ENCODE measurements around the gene CHMP2A.

Gene CHMP2A

DNA sequence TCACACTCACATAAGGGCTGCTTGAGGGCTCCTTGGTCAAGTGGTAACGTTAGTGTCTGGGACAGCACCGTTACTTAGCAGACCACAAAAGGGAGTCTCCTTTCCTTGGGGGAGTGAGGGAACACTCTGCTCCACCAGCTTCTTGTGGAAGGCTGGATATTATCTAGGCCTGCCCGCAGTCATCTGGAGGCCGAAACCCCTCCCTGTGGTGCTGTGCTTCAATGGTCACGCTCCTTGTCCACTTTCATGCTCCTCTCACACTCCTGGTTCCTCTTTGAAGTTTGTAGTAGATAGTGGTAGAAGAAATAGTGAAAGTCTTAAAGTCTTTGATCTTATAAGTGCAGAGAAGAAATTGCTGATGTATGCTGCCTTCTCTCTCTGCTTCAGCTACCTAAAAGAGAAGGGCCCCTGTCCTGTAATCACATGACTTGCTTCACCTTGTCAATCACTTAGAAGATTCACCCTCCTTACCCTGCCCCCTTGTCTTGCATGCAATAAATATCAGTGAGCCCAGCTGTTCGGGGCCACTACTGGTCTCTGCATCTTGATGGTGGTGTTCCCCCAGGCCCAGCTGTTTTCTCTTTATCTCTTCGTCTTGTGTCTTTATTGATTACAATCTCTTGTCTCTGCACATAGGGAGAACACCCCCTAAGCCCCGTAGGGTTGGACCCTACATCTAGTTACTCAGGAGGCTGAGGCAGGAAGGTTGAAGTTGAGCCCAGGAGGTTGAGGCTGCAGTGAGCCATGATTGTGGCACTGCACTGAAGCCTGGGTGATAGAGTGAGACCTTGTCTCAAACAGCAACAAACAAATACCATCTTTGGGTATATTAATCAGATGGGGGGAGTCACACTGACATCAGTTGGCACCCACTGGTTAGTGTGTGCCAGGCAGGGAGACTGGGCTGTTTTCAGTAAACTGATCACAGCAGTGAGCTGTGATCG, 29.9 kb upstream of the CHMP2A start:
- Histone ChIP-seq H3K4ac (ENCODE audit: low read depth in 1 of 2, low read length in 2 of 2) (no peak overlapping the region), H2BK15ac (ENCODE audit: low read depth, poor library complexity, severe bottlenecking) (no peak overlapping the region), H3K4me3 (ENCODE audit: insufficient read depth in 1 of 2, low read depth in 1 of 2, low read length in 2 of 2) (no peak overlapping the region), H3K18ac (ENCODE audit: low read depth in 1 of 2, low read length in 2 of 2) (no peak overlapping the region), H3K27me3 (ENCODE audit: control insufficient read depth in 1 of 2, insufficient read depth in 1 of 2, low read length in 2 of 2) (no peaks in the 10 kb centered on the region), H3K36me3 (ENCODE audit: control insufficient read depth in 1 of 2, insufficient read depth in 2 of 2, low read depth in 1 of 2, low read length in 2 of 2) (peaks cover 25 to 37% of the 10 kb centered on the region in 2 experiments), H2BK120ac (ENCODE audit: low read depth, low read length) (no peak overlapping the region), H2AK5ac (ENCODE audit: low read length, severe bottlenecking) (no peak overlapping the region), H3K79me1 (replicated peaks; ENCODE audit: low read length, poor library complexity, severe bottlenecking) (peaks cover 21% of the 10 kb centered on the region), H3K27ac (ENCODE audit: low read length, poor library complexity, severe bottlenecking) (no peak overlapping the region), H3K4me1 (ENCODE audit: control insufficient read depth, insufficient read depth, low read depth, low read length) (peaks cover 7% of the 10 kb centered on the region), H3K9ac (ENCODE audit: low read length) (peak overlapping the region; percentile 22), H2AFZ (ENCODE audit: low read depth, low read length) (no peak overlapping the region), H3K23ac (ENCODE audit: low read length in 2 of 2) (peak overlapping the region in 1 of 2 experiments; percentile 24), H2BK5ac (ENCODE audit: low read depth, low read length, poor library complexity, severe bottlenecking) (no peak overlapping the region), H3K9me3 (ENCODE audit: control insufficient read depth, low read length) (no peaks in the 10 kb centered on the region), H2BK12ac (ENCODE audit: low read length in 2 of 2) (no peak overlapping the region), H3K14ac (ENCODE audit: low read length in 2 of 2) (no peak overlapping the region), H3K4me2 (ENCODE audit: low read length, poor library complexity, severe bottlenecking) (no peak overlapping the region), H4K91ac (ENCODE audit: low read length) (no peak overlapping the region), H4K8ac (ENCODE audit: low read length) (peak overlapping the region; percentile 12)
- WGBS = 81% methylated on average over 5 of the region's 9 CpGs
- no peak for DNase-seq

DNA sequence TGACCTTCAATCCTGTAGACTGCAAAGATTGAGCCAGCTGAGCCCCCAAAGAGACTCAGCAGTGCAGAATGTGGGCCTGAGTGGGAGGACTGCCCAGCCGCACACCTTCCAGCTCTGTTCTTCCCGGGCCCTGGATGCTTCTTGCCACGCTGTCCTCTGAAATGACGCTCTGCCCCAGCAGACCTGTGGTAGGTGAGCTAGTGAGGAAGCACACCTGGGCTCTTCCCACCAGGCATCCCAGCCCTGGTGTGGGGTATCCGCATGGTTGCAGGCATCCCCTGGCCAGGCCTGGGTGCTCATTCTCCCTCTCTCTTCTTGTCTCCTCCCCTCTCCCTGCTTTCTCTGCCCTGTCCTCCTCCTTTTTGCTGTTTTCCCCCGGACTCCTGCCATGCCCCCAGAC, 28.1 kb upstream of the CHMP2A start:
- Histone ChIP-seq H3K23ac (ENCODE audit: low read length in 2 of 2) (no peak overlapping the region), H2BK120ac (ENCODE audit: low read depth, low read length) (no peak overlapping the region), H2AFZ (ENCODE audit: low read depth, low read length) (no peak overlapping the region), H3K4me1 (ENCODE audit: control insufficient read depth, insufficient read depth, low read depth, low read length) (peaks cover 13% of the 10 kb centered on the region), H2BK12ac (ENCODE audit: low read length in 2 of 2) (no peak overlapping the region), H3K4me2 (ENCODE audit: low read length, poor library complexity, severe bottlenecking) (no peak overlapping the region), H3K79me1 (replicated peaks; ENCODE audit: low read length, poor library complexity, severe bottlenecking) (peaks cover 28% of the 10 kb centered on the region), H3K4me3 (ENCODE audit: insufficient read depth in 1 of 2, low read depth in 1 of 2, low read length in 2 of 2) (no peak overlapping the region), H3K27me3 (ENCODE audit: control insufficient read depth in 1 of 2, insufficient read depth in 1 of 2, low read length in 2 of 2) (no peaks in the 10 kb centered on the region), H4K8ac (ENCODE audit: low read length) (no peak overlapping the region), H3K27ac (ENCODE audit: low read length, poor library complexity, severe bottlenecking) (no peak overlapping the region), H2AK5ac (ENCODE audit: low read length, severe bottlenecking) (no peak overlapping the region), H2BK15ac (ENCODE audit: low read depth, poor library complexity, severe bottlenecking) (no peak overlapping the region), H3K9me3 (ENCODE audit: control insufficient read depth, low read length) (no peaks in the 10 kb centered on the region), H3K4ac (ENCODE audit: low read depth in 1 of 2, low read length in 2 of 2) (no peak overlapping the region), H2BK5ac (ENCODE audit: low read depth, low read length, poor library complexity, severe bottlenecking) (no peak overlapping the region), H3K9ac (ENCODE audit: low read length) (no peak overlapping the region), H3K18ac (ENCODE audit: low read depth in 1 of 2, low read length in 2 of 2) (no peak overlapping the region), H4K91ac (ENCODE audit: low read length) (no peak overlapping the region), H3K14ac (ENCODE audit: low read length in 2 of 2) (no peak overlapping the region), H3K36me3 (ENCODE audit: control insufficient read depth in 1 of 2, insufficient read depth in 2 of 2, low read depth in 1 of 2, low read length in 2 of 2) (peaks cover 33 to 41% of the 10 kb centered on the region in 2 experiments)
- 99% methylated on average over 6 of the region's 6 CpGs for WGBS
- DNase-seq = no peak

DNA sequence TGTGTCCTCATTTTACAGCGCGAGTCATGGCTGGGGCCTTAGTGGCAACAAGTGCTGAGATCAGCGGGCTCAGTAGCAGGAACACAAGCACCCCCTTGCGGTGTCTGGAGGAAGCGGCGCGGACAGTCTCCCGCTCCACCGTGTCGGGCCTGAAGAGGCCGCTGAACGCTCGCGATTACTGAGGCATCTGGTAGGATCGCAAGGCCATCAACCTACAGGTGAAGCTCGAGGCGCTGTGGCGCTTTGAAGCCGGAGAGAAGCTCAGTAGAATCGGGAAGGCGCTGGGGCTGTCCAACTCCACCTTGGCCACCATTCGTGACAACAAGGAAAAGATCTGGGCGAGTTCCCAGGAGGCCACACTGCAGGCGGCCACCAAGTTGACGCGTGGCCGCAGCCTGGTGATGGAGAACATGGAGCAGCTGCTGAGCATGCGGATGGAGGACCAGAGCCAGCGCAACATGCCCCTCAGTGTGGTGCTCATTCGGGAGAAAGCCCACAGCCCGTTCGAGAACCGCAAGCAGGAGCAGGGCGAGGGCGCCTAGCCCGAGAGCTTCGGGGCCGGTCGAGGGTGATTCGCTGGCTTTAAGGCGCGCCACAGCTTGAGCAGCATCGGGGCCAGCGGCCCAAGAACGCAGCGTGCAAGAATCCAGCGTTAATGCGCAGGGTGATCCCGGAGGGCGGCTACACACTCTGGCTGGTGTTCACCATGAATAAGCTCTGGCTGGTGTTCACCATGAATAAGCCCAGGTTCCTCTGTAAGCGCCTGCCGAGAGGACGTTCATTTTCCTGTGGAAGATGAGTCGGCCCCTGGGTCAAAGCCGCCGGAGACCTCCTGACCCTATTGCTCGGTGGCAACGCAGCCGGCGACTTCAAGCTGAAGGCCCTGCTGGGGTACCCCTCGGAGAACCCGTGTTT, 26.6 kb upstream of the CHMP2A start:
- no peak overlapping the region for H2BK120ac ChIP-seq (ENCODE audit: low read depth, low read length)
- H3K36me3 ChIP-seq (ENCODE audit: control insufficient read depth in 1 of 2, insufficient read depth in 2 of 2, low read depth in 1 of 2, low read length in 2 of 2) = peaks cover 34 to 43% of the 10 kb centered on the region in 2 experiments
- no peaks in the 10 kb centered on the region for H3K27me3 ChIP-seq (ENCODE audit: control insufficient read depth in 1 of 2, insufficient read depth in 1 of 2, low read length in 2 of 2)
- H3K14ac ChIP-seq (ENCODE audit: low read length in 2 of 2) = no peak overlapping the region
- H3K18ac ChIP-seq (ENCODE audit: low read depth in 1 of 2, low read length in 2 of 2) = peak overlapping the region in 1 of 2 experiments; percentile 26
- H3K4me2 ChIP-seq (ENCODE audit: low read length, poor library complexity, severe bottlenecking) = no peak overlapping the region
- peak overlapping the region; percentile 77 for H3K9ac ChIP-seq (ENCODE audit: low read length)
- H2AFZ ChIP-seq (ENCODE audit: low read depth, low read length) = no peak overlapping the region
- DNase-seq = peak; percentile 93
- no peak overlapping the region for H2BK5ac ChIP-seq (ENCODE audit: low read depth, low read length, poor library complexity, severe bottlenecking)
- 72% methylated on average over 62 of the region's 62 CpGs for WGBS
- H3K27ac ChIP-seq (ENCODE audit: low read length, poor library complexity, severe bottlenecking) = no peak overlapping the region
- no peak overlapping the region for H3K23ac ChIP-seq (ENCODE audit: low read length in 2 of 2)
- peak overlapping the region; percentile 56 for H4K8ac ChIP-seq (ENCODE audit: low read length)
- H3K4me3 ChIP-seq (ENCODE audit: insufficient read depth in 1 of 2, low read depth in 1 of 2, low read length in 2 of 2) = no peak overlapping the region
- no peak overlapping the region for H2AK5ac ChIP-seq (ENCODE audit: low read length, severe bottlenecking)
- H2BK15ac ChIP-seq (ENCODE audit: low read depth, poor library complexity, severe bottlenecking) = no peak overlapping the region
- H2BK12ac ChIP-seq (ENCODE audit: low read length in 2 of 2) = peak overlapping the region in 1 of 2 experiments; percentile 16
- H3K4ac ChIP-seq (ENCODE audit: low read depth in 1 of 2, low read length in 2 of 2) = peak overlapping the region in 1 of 2 experiments; percentile 73
- H3K4me1 ChIP-seq (ENCODE audit: control insufficient read depth, insufficient read depth, low read depth, low read length) = peaks cover 13% of the 10 kb centered on the region
- no peaks in the 10 kb centered on the region for H3K9me3 ChIP-seq (ENCODE audit: control insufficient read depth, low read length)
- H4K91ac ChIP-seq (ENCODE audit: low read length) = peak overlapping the region; percentile 81
- H3K79me1 ChIP-seq (replicated peaks; ENCODE audit: low read length, poor library complexity, severe bottlenecking) = peaks cover 28% of the 10 kb centered on the region

All from mesenchymal stem cell (in vitro differentiated cells and primary cell).